Activated naive CD4-positive, alpha-beta T cell treated with Interleukin-2 at 50 U/mL for 16 hours (primary cell): ENCODE results near the gene EPHB1.

Experiments
- DNase-seq: peaks from one replicate; pipeline ENCODE4 v3.0.0-alpha.2; 2020

EPHB1 gene

GRCh38 chr3:135271177-135272025 lies 476.3 kb downstream of the EPHB1 start:
- DNase-seq, result no peak

GRCh38 chr3:135272026-135272669 lies 477.1 kb downstream of the EPHB1 start:
- no peak for DNase-seq

- DNase-seq, result no peak
Measured at GRCh38 chr3:135292162-135292561, 497.1 kb downstream of the EPHB1 start.

- DNase-seq, result no peak
Measured at GRCh38 chr3:135301670-135302069, 506.6 kb downstream of the EPHB1 start.

GRCh38 chr3:135304378-135304777 lies 509.3 kb downstream of the EPHB1 start:
- DNase-seq, result no peak
